Neural progenitor cell (in vitro differentiated cells): ENCODE data around the gene IFITM10. TPM values are rescaled to one million over a fixed set of nuclear protein-coding genes. Genes with fewer than 3 reads are reported as not detected.

Source experiments
- DNase-seq: peaks from one replicate; pipeline ENCODE4 v3.0.0-alpha.2; 2016; ENCODE audit warnings: low spot score
- H2AFZ ChIP-seq: fragments of 200-600 bp; sonication (generic); replicated peaks from 2 replicates; pipeline ENCODE4 v1.6.1; 2016; ENCODE audit warnings: antibody characterized with exemption
- H3F3A ChIP-seq: fragments of 200-600 bp; sonication (generic); 2 replicates; pipeline ENCODE4 v1.6.1; 2016; ENCODE audit warnings: antibody characterized with exemption, low read depth
- H3K27ac ChIP-seq: fragments of 200-600 bp; sonication (generic); 2 replicates; pipeline ENCODE4 v1.5.1; 2016; ENCODE audit warnings: mild to moderate bottlenecking
- H3K27me3 ChIP-seq: fragments of 200-600 bp; sonication (generic); 2 replicates; pipeline ENCODE4 v1.6.1; 2016; ENCODE audit warnings: mild to moderate bottlenecking, moderate library complexity
- H3K36me3 ChIP-seq: fragments of 200-600 bp; sonication (generic); 2 replicates; pipeline ENCODE4 v1.5.1; 2016
- H3K4me1 ChIP-seq: fragments of 200-600 bp; sonication (generic); 2 replicates; pipeline ENCODE4 v1.6.1; 2016; ENCODE audit warnings: mixed run types
- H3K4me2 ChIP-seq: fragments of 200-600 bp; sonication (generic); 2 replicates; pipeline ENCODE4 v1.6.1; 2016
- H3K4me3 ChIP-seq: fragments of 200-600 bp; sonication (generic); 2 replicates; pipeline ENCODE4 v1.5.1; 2016
- H3K79me2 ChIP-seq: fragments of 200-600 bp; sonication (generic); 2 replicates; pipeline ENCODE4 v1.6.1; 2016; ENCODE audit warnings: low read depth
- H3K9ac ChIP-seq: fragments of 200-600 bp; sonication (generic); 2 replicates; pipeline ENCODE4 v1.6.1; 2016
- H3K9me3 ChIP-seq: fragments of 200-600 bp; sonication (generic); 2 replicates; pipeline ENCODE4 v1.5.1; 2016; ENCODE audit warnings: low read depth
- H4K20me1 ChIP-seq: fragments of 200-600 bp; sonication (generic); 2 replicates; pipeline ENCODE4 v1.6.1; 2016; ENCODE audit warnings: low read depth
- H3K27ac Mint-ChIP-seq: 3 replicates; pipeline ENCODE4 v1.8.0; 2021; ENCODE audit warnings: mixed read lengths
- H3K27me3 Mint-ChIP-seq: 2 replicates; pipeline ENCODE4 v1.8.0; 2022; ENCODE audit warnings: low read depth, mild to moderate bottlenecking, inconsistent platforms, moderate library complexity, mixed read lengths; ENCODE audit not compliant: insufficient read depth
- H3K36me3 Mint-ChIP-seq: 3 replicates; pipeline ENCODE4 v1.8.0; 2021; ENCODE audit warnings: mixed read lengths
- H3K4me1 Mint-ChIP-seq: 3 replicates; pipeline ENCODE4 v1.8.0; 2021; ENCODE audit warnings: mixed read lengths
- H3K4me3 Mint-ChIP-seq: 3 replicates; pipeline ENCODE4 v1.8.0; 2021; ENCODE audit warnings: mild to moderate bottlenecking, moderate library complexity, mixed read lengths
- H3K9me3 Mint-ChIP-seq: 3 replicates; pipeline ENCODE4 v1.8.0; 2020; ENCODE audit warnings: mixed read lengths
- EZH2 ChIP-seq: fragments of 200-600 bp; sonication (generic); IDR thresholded peaks from 2 replicates; pipeline ENCODE4 v1.6.1; 2017; ENCODE audit warnings: antibody characterized with exemption, mild to moderate bottlenecking, moderate library complexity
- EZH2phosphoT487 ChIP-seq: fragments of 200-600 bp; sonication (generic); IDR thresholded peaks from 2 replicates; pipeline ENCODE4 v1.6.1; 2017; ENCODE audit warnings: antibody characterized with exemption
- total RNA-seq: library from RNA; depleted of rRNA; stranded (reverse); fragments of >200 nt; gene quantifications from 2 replicates; pipeline ENCODE4 v1.2.3, GENCODE V29; 2015; ENCODE audit warnings: low replicate concordance
- TF ChIP-seq, protein P1 (sequence below): fragments of 200-600 bp; sonication (generic); IDR thresholded peaks from 2 replicates; pipeline ENCODE4 v1.5.1; 2017; ENCODE audit warnings: antibody characterized with exemption, mild to moderate bottlenecking

Gene IFITM10
- total RNA-seq, 1 donor from 2014 or later: not detected

GRCh38 chr11:1793081-1793480 is 42.7 kb upstream of the IFITM10 start:
- no peaks in the 10 kb centered on the region for H3F3A ChIP-seq
- H3K27ac ChIP-seq: no peak overlapping the region
- no peaks in the 10 kb centered on the region for H3K4me1 ChIP-seq
- no peak overlapping the region for H3K27ac Mint-ChIP-seq
- peaks cover 11% of the 10 kb centered on the region for H3K27me3 Mint-ChIP-seq
- H3K27me3 ChIP-seq: peaks cover 21% of the 10 kb centered on the region
- H3K4me2 ChIP-seq: no peak overlapping the region
- no peak overlapping the region for H2AFZ ChIP-seq
- H3K4me1 Mint-ChIP-seq: no peaks in the 10 kb centered on the region
- TF ChIP-seq EZH2phosphoT487: no peak
- TF ChIP-seq, protein P1, sequence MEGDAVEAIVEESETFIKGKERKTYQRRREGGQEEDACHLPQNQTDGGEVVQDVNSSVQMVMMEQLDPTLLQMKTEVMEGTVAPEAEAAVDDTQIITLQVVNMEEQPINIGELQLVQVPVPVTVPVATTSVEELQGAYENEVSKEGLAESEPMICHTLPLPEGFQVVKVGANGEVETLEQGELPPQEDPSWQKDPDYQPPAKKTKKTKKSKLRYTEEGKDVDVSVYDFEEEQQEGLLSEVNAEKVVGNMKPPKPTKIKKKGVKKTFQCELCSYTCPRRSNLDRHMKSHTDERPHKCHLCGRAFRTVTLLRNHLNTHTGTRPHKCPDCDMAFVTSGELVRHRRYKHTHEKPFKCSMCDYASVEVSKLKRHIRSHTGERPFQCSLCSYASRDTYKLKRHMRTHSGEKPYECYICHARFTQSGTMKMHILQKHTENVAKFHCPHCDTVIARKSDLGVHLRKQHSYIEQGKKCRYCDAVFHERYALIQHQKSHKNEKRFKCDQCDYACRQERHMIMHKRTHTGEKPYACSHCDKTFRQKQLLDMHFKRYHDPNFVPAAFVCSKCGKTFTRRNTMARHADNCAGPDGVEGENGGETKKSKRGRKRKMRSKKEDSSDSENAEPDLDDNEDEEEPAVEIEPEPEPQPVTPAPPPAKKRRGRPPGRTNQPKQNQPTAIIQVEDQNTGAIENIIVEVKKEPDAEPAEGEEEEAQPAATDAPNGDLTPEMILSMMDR: no peak
- no peak for TF ChIP-seq EZH2
- H3K36me3 ChIP-seq: no peaks in the 10 kb centered on the region
- no peak for DNase-seq
- H4K20me1 ChIP-seq: no peaks in the 10 kb centered on the region
- no peaks in the 10 kb centered on the region for H3K9me3 ChIP-seq
- no peak overlapping the region for H3K4me3 Mint-ChIP-seq
- H3K36me3 Mint-ChIP-seq: no peaks in the 10 kb centered on the region
- no peak overlapping the region for H3K4me3 ChIP-seq
- no peak overlapping the region for H3K9ac ChIP-seq
- no peaks in the 10 kb centered on the region for H3K79me2 ChIP-seq
- H3K9me3 Mint-ChIP-seq: peaks cover 13% of the 10 kb centered on the region

- Mint-ChIP-seq H3K4me1 (no peaks in the 10 kb centered on the region), H3K4me3 (no peak overlapping the region), H3K9me3 (peaks cover 14% of the 10 kb centered on the region), H3K36me3 (no peaks in the 10 kb centered on the region), H3K27ac (no peak overlapping the region), H3K27me3 (peaks cover 9% of the 10 kb centered on the region)
- Histone ChIP-seq H3K27me3 (peaks cover 21% of the 10 kb centered on the region), H4K20me1 (no peaks in the 10 kb centered on the region), H3K4me2 (no peak overlapping the region), H3K27ac (no peak overlapping the region), H2AFZ (no peak overlapping the region), H3K9ac (no peak overlapping the region), H3K4me3 (no peak overlapping the region), H3K79me2 (no peaks in the 10 kb centered on the region), H3K36me3 (no peaks in the 10 kb centered on the region), H3K9me3 (no peaks in the 10 kb centered on the region), H3F3A (no peaks in the 10 kb centered on the region), H3K4me1 (no peaks in the 10 kb centered on the region)
- TF ChIP-seq EZH2phosphoT487 (no peak), EZH2 (no peak)
- TF ChIP-seq, protein P1: no peak
- DNase-seq: no peak
Measured at GRCh38 chr11:1792461-1792860, 42.1 kb upstream of the IFITM10 start.

- TF ChIP-seq, protein P1: no peak
- TF ChIP-seq EZH2 (no peak), EZH2phosphoT487 (no peak)
Measured at GRCh38 chr11:1791912-1792311, 41.5 kb upstream of the IFITM10 start.

More at GRCh38 chr11:1791912-1792311, 41.5 kb upstream of the IFITM10 start:
- H3K27me3 Mint-ChIP-seq: peaks cover 9% of the 10 kb centered on the region
- H3K27ac Mint-ChIP-seq: no peak overlapping the region
- no peak for DNase-seq
- H3K4me2 ChIP-seq: no peak overlapping the region
- H3K9ac ChIP-seq: no peak overlapping the region
- H3K4me1 ChIP-seq: no peaks in the 10 kb centered on the region
- no peak overlapping the region for H3K4me3 ChIP-seq
- no peaks in the 10 kb centered on the region for H3K9me3 ChIP-seq
- no peaks in the 10 kb centered on the region for H3F3A ChIP-seq
- no peaks in the 10 kb centered on the region for H3K4me1 Mint-ChIP-seq
- H3K4me3 Mint-ChIP-seq: no peak overlapping the region
- H2AFZ ChIP-seq: no peak overlapping the region
- peaks cover 21% of the 10 kb centered on the region for H3K27me3 ChIP-seq
- H3K36me3 ChIP-seq: no peaks in the 10 kb centered on the region
- no peaks in the 10 kb centered on the region for H3K79me2 ChIP-seq
- H4K20me1 ChIP-seq: no peaks in the 10 kb centered on the region
- H3K27ac ChIP-seq: no peak overlapping the region
- no peaks in the 10 kb centered on the region for H3K36me3 Mint-ChIP-seq
- peaks cover 17% of the 10 kb centered on the region for H3K9me3 Mint-ChIP-seq
